ENCODE data around the gene SHOX. TPM values are rescaled to one million over a fixed set of nuclear protein-coding genes. Genes with fewer than 3 reads are reported as not detected.
"Not testable (repeated sequence)": the region's sequence is repeated elsewhere in the genome, so short reads cannot be mapped to it uniquely, and the experiment has no call there.

Gene SHOX
- polyA plus RNA-seq, 2 of the 4 experiments (the other 2 are of a cell fraction), result not detected

GRCh38 chrX:617891-618290 is 12.7 kb upstream of the SHOX start:
- TF ChIP-seq CTCF (IDR thresholded peaks at IDR 0.05) (no peak), RCOR1 (IDR thresholded peaks at IDR 0.05; ENCODE audit: low read depth, low read length) (no peak), RARB (CRISPR knock-in tag; IDR thresholded peaks at IDR 0.05) (no peak), HOXA7 (CRISPR knock-in tag; IDR thresholded peaks at IDR 0.05) (no peak), SMC3 (IDR thresholded peaks at IDR 0.05) (no peak), MYC (IDR thresholded peaks at IDR 0.05; ENCODE audit: borderline replicate concordance, low read length) (no peak), JUN (IDR thresholded peaks at IDR 0.05) (no peak), ZFP36 (IDR thresholded peaks at IDR 0.05; ENCODE audit: borderline replicate concordance, partially characterized antibody) (no peak), HDAC2 (IDR thresholded peaks at IDR 0.05) (no peak), ESRRA (IDR thresholded peaks at IDR 0.05; ENCODE audit: borderline replicate concordance, low read length) (no peak), RAD21 (conservative IDR thresholded peaks at IDR 0.05 in 1 of 2, IDR thresholded peaks at IDR 0.05 in 1 of 2) (no peak), FOSL2 (IDR thresholded peaks at IDR 0.05) (no peak), FOSL2 (CRISPR knock-in tag; IDR thresholded peaks at IDR 0.05) (no peak), USF2 (IDR thresholded peaks at IDR 0.05) (no peak), EHMT2 (IDR thresholded peaks at IDR 0.05; ENCODE audit: low read depth) (no peak), NR3C1 (IDR thresholded peaks at IDR 0.05) (no peak)
- WGBS (ENCODE audit: missing lambda C conversion rate), result 5% methylated on average over 8 of the region's 8 CpGs
- ATAC-seq (no peak), FAIRE-seq (no peak), DNase-seq (ENCODE audit: low read depth in 1 of 2, low spot score in 1 of 2) (no peak)
- Histone ChIP-seq H3K4me3 (no peak overlapping the region), H3K27ac (no peak overlapping the region), H3K4me1 (no peaks in the 10 kb centered on the region), H3K4me2 (no peak overlapping the region), H3K9me3 (no peaks in the 10 kb centered on the region)
- ChIA-PET POLR2A (no interaction called here), CTCF (no interaction called here)

GRCh38 chrX:618304-618703 is 12.3 kb upstream of the SHOX start:
- POLR2A ChIA-PET; ATAC-seq; H3K9me3 ChIP-seq; H3K4me3 ChIP-seq; H3K27ac ChIP-seq; FAIRE-seq; H3K4me1 ChIP-seq; H3K4me2 ChIP-seq; CTCF ChIA-PET; DNase-seq (ENCODE audit: low read depth in 1 of 2, low spot score in 1 of 2): not testable (repeated sequence)

- TF ChIP-seq POLR2A (IDR thresholded peaks at IDR 0.05; ENCODE audit: low read length) (no peak), E2F6 (IDR thresholded peaks at IDR 0.05; ENCODE audit: borderline replicate concordance, low read depth) (no peak), ZNF302 (CRISPR knock-in tag; IDR thresholded peaks at IDR 0.05) (no peak), RNF2 (IDR thresholded peaks at IDR 0.05; ENCODE audit: borderline replicate concordance, low read depth) (no peak), CTCF (IDR thresholded peaks at IDR 0.05) (no peak), ATOH8 (CRISPR knock-in tag; IDR thresholded peaks at IDR 0.05; ENCODE audit: low read depth) (no peak), BCL3 (IDR thresholded peaks at IDR 0.05) (no peak), MAFK (IDR thresholded peaks at IDR 0.05; ENCODE audit: partially characterized antibody) (no peak), EHF (CRISPR knock-in tag; IDR thresholded peaks at IDR 0.05) (no peak), JUNB (IDR thresholded peaks at IDR 0.05) (no peak), EP300 (IDR thresholded peaks at IDR 0.05) (no peak)
- CTCF ChIA-PET, result no interaction called here
- Histone ChIP-seq H3K4me3 (no peak overlapping the region), H3K9me3 (no peaks in the 10 kb centered on the region), H3K27ac (no peak overlapping the region), H3K4me1 (no peaks in the 10 kb centered on the region), H3K4me2 (no peak overlapping the region)
- 47% methylated on average over 18 of the region's 54 CpGs for WGBS (ENCODE audit: missing lambda C conversion rate)
- ATAC-seq, result no peak
- DNase-seq (ENCODE audit: low read depth in 1 of 2, low spot score in 1 of 2), result no peak
- no peak for FAIRE-seq
- POLR2A ChIA-PET, result no interaction called here
Observed at GRCh38 chrX:618761-619450, 11.7 kb upstream of the SHOX start.
